Esophagus (tissue), 2 donors: ENCODE measurements around the gene PITPNC1. TPM values are rescaled to one million over a fixed set of nuclear protein-coding genes. Genes with fewer than 3 reads are reported as not detected.
A peak's percentile ranks its signal among the peaks of the same experiment; 100 is the strongest.

ENCODE experiments used
- H3K27ac ChIP-seq, 2 donors: one replicate each; pipeline ENCODE4 v1.5.1; 2013; ENCODE audit warnings: low read depth in 2 of 2, mild to moderate bottlenecking in 2 of 2, inconsistent platforms in 1 of 2, low read length in 1 of 2, moderate library complexity in 1 of 2
- H3K27me3 ChIP-seq, 2 donors: one replicate each; pipeline ENCODE4 v1.6.1; 2013; ENCODE audit warnings: low read length in 2 of 2, control low read depth in 1 of 2, mild to moderate bottlenecking in 1 of 2; ENCODE audit not compliant: insufficient read depth in 2 of 2, control insufficient read depth in 1 of 2
- H3K36me3 ChIP-seq, 2 donors: one replicate each; pipeline ENCODE4 v1.6.1; 2013; ENCODE audit warnings: low read length in 1 of 2; ENCODE audit not compliant: control insufficient read depth in 2 of 2, insufficient read depth in 2 of 2
- H3K4me1 ChIP-seq, 2 donors: one replicate each; pipeline ENCODE4 v1.6.1; 2013; ENCODE audit warnings: low read length in 1 of 2; ENCODE audit not compliant: control insufficient read depth in 2 of 2, insufficient read depth in 2 of 2
- H3K4me3 ChIP-seq, 2 donors: one replicate each; pipeline ENCODE4 v1.5.1; 2013; ENCODE audit warnings: low read length in 2 of 2, mild to moderate bottlenecking in 2 of 2, low read depth in 1 of 2, moderate library complexity in 1 of 2
- H3K9me3 ChIP-seq, 2 donors: one replicate each; pipeline ENCODE4 v1.6.1; 2013; ENCODE audit warnings: mild to moderate bottlenecking in 2 of 2, low read depth in 1 of 2, low read length in 1 of 2, moderate library complexity in 1 of 2; ENCODE audit not compliant: control insufficient read depth in 2 of 2, insufficient read depth in 1 of 2
- WGBS, 2 donors: extraction: QIAGEN DNeasy Blood & Tissue Kit; methylation state at CpG; one replicate each; pipeline ENCODE4 v1.1.7; 2013; 5-methylcytosine and 5-hydroxymethylcytosine counted together
- polyA plus RNA-seq, 2 donors: library from polyadenylated mRNA; stranded (reverse); fragments of 200-250 nt; gene quantifications; one replicate each; pipeline ENCODE4 v1.2.3, GENCODE V29; 2013
- donor health status: healthy with polysubstance abuse.
- donor health status: Bipolar disorder and iron deficiency.

The PITPNC1 gene
- polyA plus RNA-seq, 2 donors = 7.9 to 9.6 TPM

- peaks cover 6 to 9% of the 10 kb centered on the region in 2 donors for H3K4me1 ChIP-seq
These were observed 258.6 kb downstream of the PITPNC1 start for GRCh38 chr17:67635681-67636080.

GRCh38 chr17:67636312-67636711, 259.2 kb downstream of the PITPNC1 start:
- Histone ChIP-seq H3K36me3 (no peaks in the 10 kb centered on the region), H3K4me1 (peaks cover 6 to 9% of the 10 kb centered on the region in 2 donors), H3K27ac (peak overlapping the region in 1 of 2 donors; percentile 16), H3K9me3 (no peaks in the 10 kb centered on the region), H3K4me3 (no peak overlapping the region), H3K27me3 (no peaks in the 10 kb centered on the region)
- WGBS, 2 donors = 93 to 95% methylated on average over 8 of the region's 8 CpGs

More at GRCh38 chr17:67635681-67636080, 258.6 kb downstream of the PITPNC1 start:
- 77 to 81% methylated on average over 7 of the region's 7 CpGs for WGBS, 2 donors
- H3K36me3 ChIP-seq = no peaks in the 10 kb centered on the region
- no peaks in the 10 kb centered on the region for H3K27me3 ChIP-seq
- H3K27ac ChIP-seq = no peak overlapping the region
- no peak overlapping the region for H3K4me3 ChIP-seq
- H3K9me3 ChIP-seq = no peaks in the 10 kb centered on the region

GRCh38 chr17:67636834-67637520, 259.9 kb downstream of the PITPNC1 start:
- H3K27ac ChIP-seq = peak overlapping the region; percentile 89 to 90
- 67 to 76% methylated on average over 13 of the region's 13 CpGs for WGBS, 2 donors
- H3K4me3 ChIP-seq = no peak overlapping the region
- no peaks in the 10 kb centered on the region for H3K27me3 ChIP-seq
- peaks cover 6 to 9% of the 10 kb centered on the region in 2 donors for H3K4me1 ChIP-seq
- no peaks in the 10 kb centered on the region for H3K36me3 ChIP-seq
- no peaks in the 10 kb centered on the region for H3K9me3 ChIP-seq

GRCh38 chr17:67637901-67638641, 261.0 kb downstream of the PITPNC1 start:
- Histone ChIP-seq H3K36me3 (no peaks in the 10 kb centered on the region), H3K4me3 (no peak overlapping the region), H3K9me3 (no peaks in the 10 kb centered on the region), H3K27me3 (no peaks in the 10 kb centered on the region), H3K4me1 (peaks cover 6 to 9% of the 10 kb centered on the region in 2 donors), H3K27ac (peak overlapping the region; percentile 89 to 90)
- 51 to 52% methylated on average over 8 of the region's 8 CpGs for WGBS, 2 donors

GRCh38 chr17:67638871-67639270, 261.8 kb downstream of the PITPNC1 start:
- H3K4me3 ChIP-seq = no peak overlapping the region
- H3K27ac ChIP-seq = peak overlapping the region; percentile 71 to 89
- WGBS, 2 donors = 66 to 78% methylated on average over 4 of the region's 4 CpGs
- H3K36me3 ChIP-seq = no peaks in the 10 kb centered on the region
- peaks cover 6 to 9% of the 10 kb centered on the region in 2 donors for H3K4me1 ChIP-seq
- H3K27me3 ChIP-seq = no peaks in the 10 kb centered on the region
- no peaks in the 10 kb centered on the region for H3K9me3 ChIP-seq

GRCh38 chr17:67639555-67639954, 262.5 kb downstream of the PITPNC1 start:
- Histone ChIP-seq H3K4me1 (peaks cover 6 to 9% of the 10 kb centered on the region in 2 donors), H3K36me3 (no peaks in the 10 kb centered on the region), H3K9me3 (no peaks in the 10 kb centered on the region), H3K27me3 (no peaks in the 10 kb centered on the region), H3K27ac (peak overlapping the region in 1 of 2 donors; percentile 29), H3K4me3 (no peak overlapping the region)
- 37 to 38% methylated on average over 4 of the region's 4 CpGs for WGBS, 2 donors

- Histone ChIP-seq H3K9me3 (no peaks in the 10 kb centered on the region), H3K4me1 (peaks cover 6 to 9% of the 10 kb centered on the region in 2 donors), H3K36me3 (no peaks in the 10 kb centered on the region), H3K4me3 (no peak overlapping the region), H3K27me3 (no peaks in the 10 kb centered on the region), H3K27ac (peak overlapping the region in 1 of 2 donors; percentile 74)
- 71 to 75% methylated on average over 8 of the region's 8 CpGs for WGBS, 2 donors
These were observed 262.9 kb downstream of the PITPNC1 start for GRCh38 chr17:67639979-67640378.

- no peak overlapping the region for H3K27ac ChIP-seq
- 65 to 66% methylated on average over 5 of the region's 5 CpGs for WGBS, 2 donors
These were observed 265.4 kb downstream of the PITPNC1 start for GRCh38 chr17:67642488-67642887.

GRCh38 chr17:67644061-67644460, 267.0 kb downstream of the PITPNC1 start:
- Histone ChIP-seq H3K27me3 (no peaks in the 10 kb centered on the region), H3K4me3 (no peak overlapping the region), H3K4me1 (peaks cover 2 to 4% of the 10 kb centered on the region in 2 donors), H3K36me3 (no peaks in the 10 kb centered on the region), H3K27ac (no peak overlapping the region), H3K9me3 (no peaks in the 10 kb centered on the region)
- WGBS, 2 donors = 89 to 93% methylated on average over 5 of the region's 5 CpGs

More at GRCh38 chr17:67642488-67642887, 265.4 kb downstream of the PITPNC1 start:
- Histone ChIP-seq H3K4me3 (no peak overlapping the region), H3K36me3 (no peaks in the 10 kb centered on the region), H3K9me3 (no peaks in the 10 kb centered on the region), H3K27me3 (no peaks in the 10 kb centered on the region), H3K4me1 (peaks cover 1 to 4% of the 10 kb centered on the region in 2 donors)
